ENCODE data around the gene RAD17. TPM values are rescaled to one million over a fixed set of nuclear protein-coding genes. Genes with fewer than 3 reads are reported as not detected.
"Not testable (repeated sequence)": the region's sequence is repeated elsewhere in the genome, so short reads cannot be mapped to it uniquely, and the experiment has no call there.

The RAD17 gene
- total RNA-seq, 1 experiment from 2014 or later: 19.3 TPM

GRCh38 chr5:69329905-69330489 is 39.6 kb upstream of the RAD17 start:
- H3K36me3 ChIP-seq (ENCODE audit: insufficient read depth, low read length, poor library complexity, severe bottlenecking): no peaks in the 10 kb centered on the region
- no peak overlapping the region for H3K4me3 ChIP-seq (ENCODE audit: low read depth, low read length, poor library complexity, severe bottlenecking)
- intact Hi-C loops (cut with micrococcal nuclease; ENCODE audit: unreplicated experiment): loop anchor here (5.0 to 10.0 kb wide), 2 partner anchors 238 to 305 kb away; partner anchors contain the start of gene SLC30A5
- ChIA-PET CTCF (no interaction called here), POLR2A (ENCODE audit: low non-redundant PET) (no interaction called here)
- H3K27ac ChIP-seq (ENCODE audit: low read depth, low read length, poor library complexity, severe bottlenecking): no peak overlapping the region
- no peaks in the 10 kb centered on the region for H3K9me3 ChIP-seq (ENCODE audit: low read depth, low read length, poor library complexity, severe bottlenecking)
- BruUV-seq (replicated peaks): no TSS peak
- TF ChIP-seq EZH2 (IDR thresholded peaks at IDR 0.05; ENCODE audit: borderline replicate concordance, low read depth, low read length, poor library complexity, severe bottlenecking) (no peak), CTCF (conservative IDR thresholded peaks at IDR 0.05; ENCODE audit: low read depth, low read length) (no peak)
- no peak for DNase-seq (ENCODE audit: low spot score)
- H3K27me3 ChIP-seq (replicated peaks; ENCODE audit: insufficient read depth, low read depth, low read length, poor library complexity): no peaks in the 10 kb centered on the region
- no peaks in the 10 kb centered on the region for H3K4me1 ChIP-seq (ENCODE audit: insufficient read depth, low read length, poor library complexity, severe bottlenecking)

- no peak for DNase-seq (ENCODE audit: low spot score)
- intact Hi-C loops (cut with micrococcal nuclease; ENCODE audit: unreplicated experiment): loop anchor here (5.0 to 10.0 kb wide), 2 partner anchors 239 to 307 kb away; partner anchors contain the start of gene SLC30A5
- BruUV-seq (replicated peaks): TSS peak; percentile 66
- Histone ChIP-seq H3K9me3 (ENCODE audit: low read depth, low read length, poor library complexity, severe bottlenecking) (no peaks in the 10 kb centered on the region), H3K4me1 (ENCODE audit: insufficient read depth, low read length, poor library complexity, severe bottlenecking) (no peaks in the 10 kb centered on the region), H3K4me3 (ENCODE audit: low read depth, low read length, poor library complexity, severe bottlenecking) (peak overlapping the region; percentile 64), H3K27ac (ENCODE audit: low read depth, low read length, poor library complexity, severe bottlenecking) (no peak overlapping the region), H3K27me3 (replicated peaks; ENCODE audit: insufficient read depth, low read depth, low read length, poor library complexity) (no peaks in the 10 kb centered on the region), H3K36me3 (ENCODE audit: insufficient read depth, low read length, poor library complexity, severe bottlenecking) (no peaks in the 10 kb centered on the region)
- TF ChIP-seq EZH2 (IDR thresholded peaks at IDR 0.05; ENCODE audit: borderline replicate concordance, low read depth, low read length, poor library complexity, severe bottlenecking): no peak
- TF ChIP-seq CTCF (conservative IDR thresholded peaks at IDR 0.05; ENCODE audit: low read depth, low read length): no peak
- ChIA-PET POLR2A (ENCODE audit: low non-redundant PET) (no interaction called here), CTCF (no interaction called here)
These were observed 37.8 kb upstream of the RAD17 start for GRCh38 chr5:69331528-69332445.

- H3K4me3 ChIP-seq (ENCODE audit: low read depth, low read length, poor library complexity, severe bottlenecking); H3K9me3 ChIP-seq (ENCODE audit: low read depth, low read length, poor library complexity, severe bottlenecking); POLR2A ChIA-PET (ENCODE audit: low non-redundant PET); H3K4me1 ChIP-seq (ENCODE audit: insufficient read depth, low read length, poor library complexity, severe bottlenecking); H3K27me3 ChIP-seq (replicated peaks; ENCODE audit: insufficient read depth, low read depth, low read length, poor library complexity); H3K36me3 ChIP-seq (ENCODE audit: insufficient read depth, low read length, poor library complexity, severe bottlenecking); H3K27ac ChIP-seq (ENCODE audit: low read depth, low read length, poor library complexity, severe bottlenecking); BruUV-seq (replicated peaks); DNase-seq (ENCODE audit: low spot score): not testable (repeated sequence)
- CTCF ChIA-PET: interaction anchor here (0.6 to 1.7 kb wide), 5 partner anchors 35 to 466 kb away, joined by 3 to 17 read pairs (median 4); partner anchors contain the start of gene SLC30A5
- intact Hi-C loops (cut with micrococcal nuclease; ENCODE audit: unreplicated experiment): loop anchor here (5.0 to 10.0 kb wide), 2 partner anchors 241 to 309 kb away; partner anchors contain the start of gene SLC30A5
These were observed 35.8 kb upstream of the RAD17 start for GRCh38 chr5:69333668-69334315.

Data from A673 (cell line).